Measurements from ENCODE around the gene DPP10.

Gene DPP10

GRCh38 chr2:115609978-115610377, 1167.5 kb downstream of the DPP10 start:
- TF ChIP-seq EZH2 (IDR thresholded peaks at IDR 0.05; ENCODE audit: borderline replicate concordance, low read depth, low read length, severe bottlenecking): no peak
- TF ChIP-seq, protein P1, sequence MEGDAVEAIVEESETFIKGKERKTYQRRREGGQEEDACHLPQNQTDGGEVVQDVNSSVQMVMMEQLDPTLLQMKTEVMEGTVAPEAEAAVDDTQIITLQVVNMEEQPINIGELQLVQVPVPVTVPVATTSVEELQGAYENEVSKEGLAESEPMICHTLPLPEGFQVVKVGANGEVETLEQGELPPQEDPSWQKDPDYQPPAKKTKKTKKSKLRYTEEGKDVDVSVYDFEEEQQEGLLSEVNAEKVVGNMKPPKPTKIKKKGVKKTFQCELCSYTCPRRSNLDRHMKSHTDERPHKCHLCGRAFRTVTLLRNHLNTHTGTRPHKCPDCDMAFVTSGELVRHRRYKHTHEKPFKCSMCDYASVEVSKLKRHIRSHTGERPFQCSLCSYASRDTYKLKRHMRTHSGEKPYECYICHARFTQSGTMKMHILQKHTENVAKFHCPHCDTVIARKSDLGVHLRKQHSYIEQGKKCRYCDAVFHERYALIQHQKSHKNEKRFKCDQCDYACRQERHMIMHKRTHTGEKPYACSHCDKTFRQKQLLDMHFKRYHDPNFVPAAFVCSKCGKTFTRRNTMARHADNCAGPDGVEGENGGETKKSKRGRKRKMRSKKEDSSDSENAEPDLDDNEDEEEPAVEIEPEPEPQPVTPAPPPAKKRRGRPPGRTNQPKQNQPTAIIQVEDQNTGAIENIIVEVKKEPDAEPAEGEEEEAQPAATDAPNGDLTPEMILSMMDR (IDR thresholded peaks at IDR 0.05; ENCODE audit: borderline replicate concordance, extremely low read depth, low read length, poor library complexity, severe bottlenecking): no peak
- no peak overlapping the region for H2AFZ ChIP-seq (ENCODE audit: low read depth, low read length)
- H3K36me3 ChIP-seq (ENCODE audit: insufficient read depth, low read length): no peaks in the 10 kb centered on the region
- H3K4me2 ChIP-seq (ENCODE audit: insufficient read depth, low read length): no peak overlapping the region
- no peaks in the 10 kb centered on the region for H3K79me2 ChIP-seq (ENCODE audit: insufficient read depth, low read length)
- DNase-seq: no peak
- H3K9me3 ChIP-seq (ENCODE audit: insufficient read depth, low read length, severe bottlenecking): no peaks in the 10 kb centered on the region
- ATAC-seq (ENCODE audit: insufficient read depth, low read depth): no peak
- H3K27ac ChIP-seq (ENCODE audit: low read length): no peak overlapping the region
- no peaks in the 10 kb centered on the region for H4K20me1 ChIP-seq (ENCODE audit: insufficient read depth, low read length)
- no peaks in the 10 kb centered on the region for H3K27me3 ChIP-seq (ENCODE audit: insufficient read depth, low read length, poor library complexity)
- no peak overlapping the region for H3K9ac ChIP-seq (ENCODE audit: low read depth, low read length)
- H3K4me3 ChIP-seq (ENCODE audit: low read depth in 1 of 2, low read length in 2 of 2): no peak overlapping the region
- H3K4me1 ChIP-seq (ENCODE audit: insufficient read depth, low read length): no peaks in the 10 kb centered on the region

DNA sequence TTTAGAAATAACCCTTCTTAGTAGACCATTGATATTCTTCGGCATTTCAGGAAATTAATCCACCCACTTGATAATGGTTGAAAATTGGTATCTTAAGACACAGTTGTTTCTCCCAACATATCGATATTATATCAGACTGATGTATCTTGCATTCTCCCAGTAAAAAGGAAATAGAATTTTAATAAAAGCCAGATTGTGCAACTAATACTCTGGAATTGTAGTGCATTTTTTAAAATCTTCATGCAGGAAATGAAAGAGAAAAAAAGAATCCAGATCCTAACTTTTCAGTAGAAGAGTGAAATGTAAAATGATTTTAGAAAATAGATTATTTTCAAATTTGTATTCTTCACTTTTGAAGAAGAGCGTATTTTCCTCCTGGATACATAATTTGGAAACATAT, 1168.4 kb downstream of the DPP10 start:
- Histone ChIP-seq H3K4me3 (ENCODE audit: low read depth in 1 of 2, low read length in 2 of 2) (no peak overlapping the region), H3K9ac (ENCODE audit: low read depth, low read length) (no peak overlapping the region), H3K9me3 (ENCODE audit: insufficient read depth, low read length, severe bottlenecking) (no peaks in the 10 kb centered on the region), H3K27ac (ENCODE audit: low read length) (no peak overlapping the region), H2AFZ (ENCODE audit: low read depth, low read length) (no peak overlapping the region), H3K79me2 (ENCODE audit: insufficient read depth, low read length) (no peaks in the 10 kb centered on the region), H3K4me1 (ENCODE audit: insufficient read depth, low read length) (no peaks in the 10 kb centered on the region), H3K27me3 (ENCODE audit: insufficient read depth, low read length, poor library complexity) (no peaks in the 10 kb centered on the region), H3K4me2 (ENCODE audit: insufficient read depth, low read length) (no peak overlapping the region), H3K36me3 (ENCODE audit: insufficient read depth, low read length) (no peaks in the 10 kb centered on the region), H4K20me1 (ENCODE audit: insufficient read depth, low read length) (no peaks in the 10 kb centered on the region)
- ATAC-seq (ENCODE audit: insufficient read depth, low read depth) (no peak), DNase-seq (no peak)
- TF ChIP-seq, protein P1 (IDR thresholded peaks at IDR 0.05; ENCODE audit: borderline replicate concordance, extremely low read depth, low read length, poor library complexity, severe bottlenecking): no peak
- TF ChIP-seq EZH2 (IDR thresholded peaks at IDR 0.05; ENCODE audit: borderline replicate concordance, low read depth, low read length, severe bottlenecking): no peak

DNA sequence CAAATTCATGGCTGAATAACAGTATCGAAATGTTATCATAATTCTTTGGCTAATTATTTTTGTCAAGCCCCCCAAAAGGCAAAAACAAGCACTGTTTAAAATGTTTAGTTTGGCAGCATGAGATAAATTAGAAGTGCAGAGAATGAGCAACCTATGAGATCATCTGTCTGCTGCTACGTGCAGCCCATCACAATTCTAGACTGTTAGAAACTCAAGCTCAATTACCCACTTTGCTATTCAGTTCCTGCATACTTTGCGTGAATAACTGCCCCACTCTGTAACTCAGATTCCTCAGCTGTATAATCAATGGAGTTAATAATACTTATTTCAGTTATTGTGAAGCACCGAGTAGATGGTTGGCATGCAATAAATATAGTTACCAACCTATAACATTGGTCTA, 1181.9 kb downstream of the DPP10 start:
- Histone ChIP-seq H3K79me2 (ENCODE audit: insufficient read depth, low read length) (no peaks in the 10 kb centered on the region), H4K20me1 (ENCODE audit: insufficient read depth, low read length) (no peaks in the 10 kb centered on the region), H3K4me2 (ENCODE audit: insufficient read depth, low read length) (no peak overlapping the region), H3K4me1 (ENCODE audit: insufficient read depth, low read length) (no peaks in the 10 kb centered on the region), H2AFZ (ENCODE audit: low read depth, low read length) (no peak overlapping the region), H3K9me3 (ENCODE audit: insufficient read depth, low read length, severe bottlenecking) (no peaks in the 10 kb centered on the region), H3K27ac (ENCODE audit: low read length) (no peak overlapping the region), H3K27me3 (ENCODE audit: insufficient read depth, low read length, poor library complexity) (no peaks in the 10 kb centered on the region), H3K9ac (ENCODE audit: low read depth, low read length) (no peak overlapping the region), H3K4me3 (ENCODE audit: low read depth in 1 of 2, low read length in 2 of 2) (no peak overlapping the region), H3K36me3 (ENCODE audit: insufficient read depth, low read length) (no peaks in the 10 kb centered on the region)
- ATAC-seq (ENCODE audit: insufficient read depth, low read depth) (no peak), DNase-seq (no peak)
- TF ChIP-seq, protein P1 (IDR thresholded peaks at IDR 0.05; ENCODE audit: borderline replicate concordance, extremely low read depth, low read length, poor library complexity, severe bottlenecking): no peak
- TF ChIP-seq EZH2 (IDR thresholded peaks at IDR 0.05; ENCODE audit: borderline replicate concordance, low read depth, low read length, severe bottlenecking): no peak

DNA sequence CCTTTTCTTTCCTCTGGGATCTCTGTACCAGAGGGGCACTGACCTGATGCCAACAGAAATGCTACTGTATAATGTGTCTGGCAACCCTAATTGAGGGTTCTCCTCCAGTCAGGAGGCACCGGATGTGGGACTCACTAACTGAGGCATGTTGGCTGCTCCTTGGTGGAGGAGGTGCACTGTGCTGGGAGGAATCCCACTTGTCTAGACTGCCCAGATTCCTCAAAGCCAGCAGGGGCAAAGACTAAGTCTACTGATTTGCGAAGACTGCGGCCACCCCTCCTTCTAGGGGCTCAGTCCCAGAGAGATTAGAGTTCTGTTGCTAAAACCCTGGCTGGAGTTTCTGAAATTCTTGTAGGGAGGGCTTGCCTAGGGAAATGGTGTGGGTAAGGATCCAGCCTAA, 1192.1 kb downstream of the DPP10 start:
- no peaks in the 10 kb centered on the region for H3K27me3 ChIP-seq (ENCODE audit: insufficient read depth, low read length, poor library complexity)
- H3K4me1 ChIP-seq (ENCODE audit: insufficient read depth, low read length): no peaks in the 10 kb centered on the region
- H3K36me3 ChIP-seq (ENCODE audit: insufficient read depth, low read length): no peaks in the 10 kb centered on the region
- no peak overlapping the region for H3K4me3 ChIP-seq (ENCODE audit: low read depth in 1 of 2, low read length in 2 of 2)
- H3K79me2 ChIP-seq (ENCODE audit: insufficient read depth, low read length): no peaks in the 10 kb centered on the region
- peaks cover 7% of the 10 kb centered on the region for H3K9me3 ChIP-seq (ENCODE audit: insufficient read depth, low read length, severe bottlenecking)
- H2AFZ ChIP-seq (ENCODE audit: low read depth, low read length): no peak overlapping the region
- no peak for ATAC-seq (ENCODE audit: insufficient read depth, low read depth)
- no peak overlapping the region for H3K4me2 ChIP-seq (ENCODE audit: insufficient read depth, low read length)
- no peak overlapping the region for H3K9ac ChIP-seq (ENCODE audit: low read depth, low read length)
- no peaks in the 10 kb centered on the region for H4K20me1 ChIP-seq (ENCODE audit: insufficient read depth, low read length)
- H3K27ac ChIP-seq (ENCODE audit: low read length): no peak overlapping the region
- TF ChIP-seq, protein P1 (IDR thresholded peaks at IDR 0.05; ENCODE audit: borderline replicate concordance, extremely low read depth, low read length, poor library complexity, severe bottlenecking): no peak
- no peak for TF ChIP-seq EZH2 (IDR thresholded peaks at IDR 0.05; ENCODE audit: borderline replicate concordance, low read depth, low read length, severe bottlenecking)
- DNase-seq: no peak

All from DND-41 (cell line).